Body of pancreas (tissue), 4 donors: ENCODE measurements around the gene NDNF. TPM values are rescaled to one million over a fixed set of nuclear protein-coding genes. Genes with fewer than 3 reads are reported as not detected.

Source experiments
- ATAC-seq: fragments of 150-250 bp; one replicate; pipeline ENCODE4 v1.9.1; 2016
- DNase-seq, 4 donors: peaks; one replicate each; pipeline ENCODE4 v3.0.0-alpha.2; 2019
- H3K27ac ChIP-seq, 4 donors: fragments of 200-600 bp; sonication (generic); 1 replicate in 3 of 4; 2 replicates in 1 of 4; pipeline versions ENCODE4 v1.5.1 to v1.6.1; 2016 to 2019; ENCODE audit warnings: mild to moderate bottlenecking in 1 of 4, mixed read lengths in 1 of 4, moderate library complexity in 1 of 4
- H3K27me3 ChIP-seq, 2 donors: fragments of 200-600 bp; sonication (generic); one replicate each; pipeline ENCODE4 v1.6.0; 2016; ENCODE audit warnings: mild to moderate bottlenecking in 1 of 2
- H3K36me3 ChIP-seq, 2 donors: fragments of 200-600 bp; sonication (generic); replicated peaks in 1 of 2; 2 replicates each; pipeline ENCODE4 v1.5.1; 2016; ENCODE audit warnings: low read depth in 2 of 2; ENCODE audit not compliant: insufficient read depth in 1 of 2
- H3K4me1 ChIP-seq: fragments of 200-600 bp; sonication (generic); one replicate; pipeline ENCODE4 v1.6.0; 2016
- H3K4me3 ChIP-seq, 2 donors: fragments of 200-600 bp; sonication (generic); 1 replicate in 1 of 2; 2 replicates in 1 of 2; pipeline ENCODE4 v1.5.1; 2016 to 2019
- H3K9me3 ChIP-seq, 3 donors: fragments of 200-600 bp; sonication (generic); 1 replicate in 2 of 3; 2 replicates in 1 of 3; pipeline ENCODE4 v1.5.1; 2016
- POLR2A ChIP-seq, 3 donors: fragments of 450-650 bp; IDR thresholded peaks; one replicate each; pipeline ENCODE4 v1.6.1; 2016; ENCODE audit warnings: antibody characterized with exemption in 3 of 3, mild to moderate bottlenecking in 2 of 3
- WGBS, 2 donors: methylation state at CpG; one replicate each; pipeline ENCODE4 v1.1.5; 2017; 5-methylcytosine and 5-hydroxymethylcytosine counted together
- intact Hi-C: fragments of 100-400 bp; cut with DNase I; formaldehyde crosslinking; loops from one replicate; pipeline ENCODE4 v1.15.1; 2023
- total RNA-seq, 2 donors: library from RNA; depleted of rRNA; stranded (reverse); fragments of >200 nt; gene quantifications; one replicate each; pipeline ENCODE4 v1.1.0, GENCODE V29; 2016
- TF ChIP-seq, protein P1 (sequence below), 7 experiments: fragments of 450-650 bp in 4 of 7; fragments of 200-600 bp in 3 of 7; sonication (generic) in 3 of 7; IDR thresholded peaks; one replicate each; pipeline ENCODE4 v1.5.1; 2016 to 2019; ENCODE audit warnings: antibody characterized with exemption in 7 of 7

The NDNF gene
- total RNA-seq, 2 donors from 2014 or later = 0.52 to 0.66 TPM

DNA sequence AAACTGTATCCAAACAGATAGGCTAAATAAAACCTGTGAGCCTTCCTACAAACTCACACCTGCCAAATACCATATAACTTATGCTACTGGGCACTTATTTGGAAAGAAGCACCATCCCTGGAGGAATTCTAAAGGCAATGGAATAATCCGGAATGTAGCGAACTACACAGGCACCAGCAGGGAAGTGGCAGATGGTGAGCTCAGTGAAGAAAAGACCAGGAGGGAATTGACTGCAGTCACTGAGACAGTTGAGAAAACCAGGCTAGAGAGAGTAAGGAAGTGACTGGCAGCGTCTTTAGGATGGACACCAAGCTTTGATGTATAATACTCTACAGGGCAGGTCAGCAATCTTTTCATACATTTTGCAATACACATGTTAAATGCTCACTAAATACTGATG, 16.3 kb downstream of the NDNF start:
- Histone ChIP-seq H3K4me1 (no peaks in the 10 kb centered on the region), H3K4me3 (no peak overlapping the region), H3K36me3 (no peaks in the 10 kb centered on the region), H3K27ac (no peak overlapping the region), H3K27me3 (no peaks in the 10 kb centered on the region), H3K9me3 (no peaks in the 10 kb centered on the region)
- ATAC-seq = no peak
- DNase-seq = no peak
- no peak for TF ChIP-seq POLR2A (IDR thresholded peaks at IDR 0.05)
- TF ChIP-seq, protein P1, sequence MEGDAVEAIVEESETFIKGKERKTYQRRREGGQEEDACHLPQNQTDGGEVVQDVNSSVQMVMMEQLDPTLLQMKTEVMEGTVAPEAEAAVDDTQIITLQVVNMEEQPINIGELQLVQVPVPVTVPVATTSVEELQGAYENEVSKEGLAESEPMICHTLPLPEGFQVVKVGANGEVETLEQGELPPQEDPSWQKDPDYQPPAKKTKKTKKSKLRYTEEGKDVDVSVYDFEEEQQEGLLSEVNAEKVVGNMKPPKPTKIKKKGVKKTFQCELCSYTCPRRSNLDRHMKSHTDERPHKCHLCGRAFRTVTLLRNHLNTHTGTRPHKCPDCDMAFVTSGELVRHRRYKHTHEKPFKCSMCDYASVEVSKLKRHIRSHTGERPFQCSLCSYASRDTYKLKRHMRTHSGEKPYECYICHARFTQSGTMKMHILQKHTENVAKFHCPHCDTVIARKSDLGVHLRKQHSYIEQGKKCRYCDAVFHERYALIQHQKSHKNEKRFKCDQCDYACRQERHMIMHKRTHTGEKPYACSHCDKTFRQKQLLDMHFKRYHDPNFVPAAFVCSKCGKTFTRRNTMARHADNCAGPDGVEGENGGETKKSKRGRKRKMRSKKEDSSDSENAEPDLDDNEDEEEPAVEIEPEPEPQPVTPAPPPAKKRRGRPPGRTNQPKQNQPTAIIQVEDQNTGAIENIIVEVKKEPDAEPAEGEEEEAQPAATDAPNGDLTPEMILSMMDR (IDR thresholded peaks at IDR 0.05) = no peak
- WGBS, 2 donors = 82 to 89% methylated on average over 3 of the region's 3 CpGs
- intact Hi-C loops = no loop called here

DNA sequence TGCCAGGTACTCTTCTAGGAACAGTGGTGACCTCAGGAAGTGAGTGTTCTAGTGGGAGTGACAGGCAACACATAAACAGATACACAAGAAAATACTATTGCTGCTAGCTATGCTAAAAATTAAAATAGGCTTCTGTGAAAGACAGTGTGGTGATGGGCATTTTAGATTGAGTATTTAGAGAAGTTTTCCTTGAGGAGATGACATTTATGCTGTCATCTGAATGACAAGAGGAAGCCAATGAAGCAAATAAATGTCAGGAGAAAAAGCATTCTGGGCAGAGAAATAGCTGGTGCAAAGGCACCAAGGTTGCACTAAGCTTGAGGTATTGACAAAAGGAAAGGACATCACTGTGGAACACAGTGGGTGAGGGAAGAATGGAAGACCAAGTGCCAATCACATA, 18.0 kb downstream of the NDNF start:
- no peaks in the 10 kb centered on the region for H3K27me3 ChIP-seq
- TF ChIP-seq, protein P1 (IDR thresholded peaks at IDR 0.05) = no peak
- no peak for TF ChIP-seq POLR2A (IDR thresholded peaks at IDR 0.05)
- no peaks in the 10 kb centered on the region for H3K9me3 ChIP-seq
- DNase-seq (no peak), ATAC-seq (no peak)
- no peaks in the 10 kb centered on the region for H3K4me1 ChIP-seq
- H3K36me3 ChIP-seq = no peaks in the 10 kb centered on the region
- no peak overlapping the region for H3K4me3 ChIP-seq
- H3K27ac ChIP-seq = no peak overlapping the region
- intact Hi-C loops = no loop called here

DNA sequence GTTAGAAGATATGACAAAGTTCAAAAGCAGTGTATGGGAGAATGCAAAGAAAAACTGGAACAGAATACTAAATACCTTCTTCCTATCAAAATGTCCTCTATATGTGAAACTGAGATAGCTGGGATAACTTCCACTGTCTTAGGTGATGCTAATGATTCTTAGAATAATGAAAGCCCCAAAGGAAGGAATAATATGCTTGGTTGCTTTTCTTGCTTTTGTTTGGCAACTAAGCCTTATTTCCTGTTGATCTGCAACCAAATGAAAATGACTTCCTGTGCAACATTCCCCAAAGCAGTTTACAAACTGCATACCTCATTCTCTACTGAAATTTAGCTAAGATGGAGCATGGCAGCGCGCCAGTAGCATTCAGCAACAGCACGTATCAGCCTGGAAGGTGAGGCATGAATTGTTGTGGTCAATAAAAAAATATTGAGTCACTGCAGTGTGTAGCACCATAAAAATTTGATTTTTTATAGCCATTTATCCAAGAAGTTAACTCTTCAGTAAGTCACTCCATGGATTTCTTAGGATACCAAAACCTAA, 18.7 kb downstream of the NDNF start:
- ATAC-seq (no peak), DNase-seq (no peak)
- H3K4me3 ChIP-seq = no peak overlapping the region
- no peaks in the 10 kb centered on the region for H3K36me3 ChIP-seq
- no peaks in the 10 kb centered on the region for H3K27me3 ChIP-seq
- H3K27ac ChIP-seq = no peak overlapping the region
- H3K9me3 ChIP-seq = no peaks in the 10 kb centered on the region
- no peaks in the 10 kb centered on the region for H3K4me1 ChIP-seq
- intact Hi-C loops = no loop called here
- TF ChIP-seq, protein P1 (IDR thresholded peaks at IDR 0.05) = no peak
- TF ChIP-seq POLR2A (IDR thresholded peaks at IDR 0.05) = no peak
- 75 to 78% methylated on average over 3 of the region's 3 CpGs for WGBS, 2 donors

DNA sequence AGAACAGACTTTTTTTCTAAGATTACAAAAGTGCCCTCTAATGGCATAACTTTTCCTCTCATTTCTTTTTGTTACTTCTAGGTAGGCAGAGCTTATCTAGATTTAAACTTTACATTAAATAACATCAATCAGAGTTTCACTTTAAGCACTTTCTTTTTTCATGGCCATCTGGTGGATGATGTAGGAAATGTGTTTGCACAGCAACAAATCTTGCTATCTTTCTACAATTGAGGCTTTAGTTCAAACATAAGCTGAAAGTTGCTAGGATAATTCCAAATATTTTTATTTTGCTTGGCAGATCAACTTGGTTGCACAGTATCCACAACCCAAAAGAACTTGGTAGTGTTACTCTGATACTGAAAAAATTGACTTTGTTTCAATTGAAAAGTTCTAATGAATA, 22.0 kb downstream of the NDNF start:
- ATAC-seq (no peak), DNase-seq (no peak)
- Histone ChIP-seq H3K27ac (no peak overlapping the region), H3K4me3 (no peak overlapping the region), H3K9me3 (no peaks in the 10 kb centered on the region), H3K27me3 (no peaks in the 10 kb centered on the region), H3K4me1 (no peaks in the 10 kb centered on the region), H3K36me3 (no peaks in the 10 kb centered on the region)
- TF ChIP-seq, protein P1 (IDR thresholded peaks at IDR 0.05) = peak in 4 of 7 experiments; percentile 5 to 25 (median 12)
- TF ChIP-seq POLR2A (IDR thresholded peaks at IDR 0.05) = no peak
- intact Hi-C loops = no loop called here

DNA sequence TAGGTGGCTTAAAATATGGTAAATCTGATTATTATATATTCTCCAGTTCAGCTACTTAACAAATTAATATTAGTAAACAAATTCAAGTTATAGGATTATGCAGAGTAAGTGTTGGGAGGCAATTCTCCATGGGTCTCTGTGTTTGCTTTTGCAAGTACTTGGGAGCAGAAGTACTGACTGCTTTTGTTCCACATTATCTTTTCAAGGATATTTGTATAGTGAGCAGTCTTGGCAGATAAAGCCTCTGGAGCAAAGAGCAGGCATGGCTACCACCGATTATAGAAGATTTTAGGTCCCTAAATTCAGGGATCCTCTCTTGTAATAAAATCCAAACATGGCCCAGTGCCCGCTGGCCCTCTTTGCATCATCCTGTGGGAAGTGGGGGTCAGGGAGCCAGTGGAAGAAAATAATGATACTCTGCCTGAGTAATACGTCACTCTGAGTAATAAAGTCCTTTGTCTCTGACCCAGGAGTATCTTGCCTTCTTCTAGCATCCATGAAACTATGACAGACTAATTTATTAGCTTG, 23.2 kb downstream of the NDNF start:
- intact Hi-C loops = no loop called here
- no peak overlapping the region for H3K27ac ChIP-seq
- no peaks in the 10 kb centered on the region for H3K27me3 ChIP-seq
- H3K36me3 ChIP-seq = no peaks in the 10 kb centered on the region
- H3K4me3 ChIP-seq = no peak overlapping the region
- no peaks in the 10 kb centered on the region for H3K9me3 ChIP-seq
- DNase-seq (no peak), ATAC-seq (no peak)
- 54 to 83% methylated on average over 2 to 3 of the region's 3 CpGs for WGBS, 2 donors
- no peaks in the 10 kb centered on the region for H3K4me1 ChIP-seq
- TF ChIP-seq POLR2A (IDR thresholded peaks at IDR 0.05) = no peak
- TF ChIP-seq, protein P1 (IDR thresholded peaks at IDR 0.05) = no peak
